GM18499 (cell line): ENCODE data around the gene EXTL2.
"Not testable (repeated sequence)": the region's sequence is repeated elsewhere in the genome, so short reads cannot be mapped to it uniquely, and the experiment has no call there.

Experiments
- ATAC-seq: cut with Tn5 transposase; IDR thresholded peaks from one replicate; pipeline ENCODE4 v1.9.1; 2021; ENCODE audit warnings: moderate number of reproducible peaks; ENCODE audit not compliant: insufficient read depth, unreplicated experiment

The EXTL2 gene

GRCh38 chr1:100866041-100866900 is 28.4 kb downstream of the EXTL2 start:
- ATAC-seq, result peak; percentile 59

- no peak for ATAC-seq
Measured at GRCh38 chr1:100862591-100862990, 32.1 kb downstream of the EXTL2 start.

- no peak for ATAC-seq
Measured at GRCh38 chr1:100861379-100861778, 33.3 kb downstream of the EXTL2 start.

- ATAC-seq, result no peak
Measured at GRCh38 chr1:100860397-100860991, 34.1 kb downstream of the EXTL2 start.

GRCh38 chr1:100855116-100855515 is 39.5 kb downstream of the EXTL2 start:
- not testable (repeated sequence) for ATAC-seq

- ATAC-seq, result no peak
Measured at GRCh38 chr1:100852976-100853375, 41.7 kb downstream of the EXTL2 start.

- no peak for ATAC-seq
Measured at GRCh38 chr1:100851726-100852125, 42.9 kb downstream of the EXTL2 start.

- no peak for ATAC-seq
Measured at GRCh38 chr1:100847361-100848082, 47.1 kb downstream of the EXTL2 start.

- not testable (repeated sequence) for ATAC-seq
Measured at GRCh38 chr1:100843160-100843559, 51.5 kb downstream of the EXTL2 start.

- no peak for ATAC-seq
Measured at GRCh38 chr1:100835866-100836842, 58.5 kb downstream of the EXTL2 start.

GRCh38 chr1:100834777-100835660 is 59.6 kb downstream of the EXTL2 start:
- ATAC-seq, result no peak

GRCh38 chr1:100832694-100833428 is 61.8 kb downstream of the EXTL2 start:
- ATAC-seq, result no peak

- not testable (repeated sequence) for ATAC-seq
Measured at GRCh38 chr1:100825666-100826065, 69.0 kb downstream of the EXTL2 start.
